H1 (cell line): ENCODE measurements around the gene TMED5. TPM values are rescaled to one million over a fixed set of nuclear protein-coding genes. Genes with fewer than 3 reads are reported as not detected.

ENCODE experiments used
- CTCF ChIA-PET: fragments of 300-600 bp; sonication (Branson Sonifier 250); formaldehyde crosslinking; loops from one replicate; lab custom pipeline; 2021; ENCODE audit not compliant: partially characterized antibody; lab: Charles Lee
- POLR2A ChIA-PET: fragments of 300-600 bp; sonication (Branson Sonifier 250); formaldehyde crosslinking; loops from one replicate; lab custom pipeline; 2021; ENCODE audit warnings: inconsistent platforms; ENCODE audit not compliant: partially characterized antibody; lab: Charles Lee
- DNase-seq, 2 experiments: peaks; one replicate each; pipeline versions ENCODE4 v3.0.0 to v3.0.0-alpha.2; 2010 to 2022; ENCODE audit warnings: low spot score in 2 of 2, low read depth in 1 of 2, mixed read lengths in 1 of 2
- FAIRE-seq: peaks from 2 replicates; lab custom pipeline; 2011; peaks lifted over from hg19 to GRCh38; lab: Jason Lieb, UNC
- H2AFZ ChIP-seq: 2 replicates; pipeline ENCODE4 v1.8.1; 2012; ENCODE audit warnings: low read length, inconsistent platforms
- H2AK5ac ChIP-seq: 2 replicates; pipeline ENCODE4 v1.6.1; 2013; ENCODE audit warnings: low read depth, low read length
- H2BK120ac ChIP-seq: replicated peaks from 2 replicates; pipeline ENCODE3; 2013; ENCODE audit warnings: low read depth, low read length, inconsistent platforms
- H2BK12ac ChIP-seq: 2 replicates; pipeline ENCODE4 v1.6.1; 2013; ENCODE audit warnings: low read depth, low read length
- H2BK15ac ChIP-seq: 2 replicates; pipeline ENCODE4 v1.6.1; 2013; ENCODE audit warnings: low read length
- H2BK20ac ChIP-seq: 2 replicates; pipeline ENCODE4 v1.6.1; 2013; ENCODE audit warnings: low read length
- H2BK5ac ChIP-seq: 2 replicates; pipeline ENCODE4 v1.6.1; 2013; ENCODE audit warnings: low read depth, low read length
- H3K14ac ChIP-seq: 2 replicates; pipeline ENCODE4 v1.6.1; 2013; ENCODE audit warnings: inconsistent platforms; ENCODE audit not compliant: insufficient read length
- H3K18ac ChIP-seq: 2 replicates; pipeline ENCODE4 v1.6.1; 2013; ENCODE audit warnings: low read length; ENCODE audit errors: extremely low read depth
- H3K23ac ChIP-seq: 2 replicates; pipeline ENCODE4 v1.6.1; 2013; ENCODE audit warnings: inconsistent platforms; ENCODE audit not compliant: insufficient read length
- H3K23me2 ChIP-seq: 2 replicates; pipeline ENCODE4 v1.6.1; 2013; ENCODE audit warnings: low read depth, low read length
- H3K27ac ChIP-seq: 2 replicates; pipeline ENCODE4 v1.6.1; 2011; ENCODE audit warnings: low read depth, low read length, inconsistent platforms
- H3K27me3 ChIP-seq, 4 experiments: replicated peaks in 1 of 4; 1 replicate in 1 of 4; 2 replicates in 3 of 4; pipeline versions ENCODE4 v1.6.1 to v1.8.1; 2011 to 2013; ENCODE audit warnings: low read length in 3 of 4, mild to moderate bottlenecking in 3 of 4, inconsistent platforms in 2 of 4, mixed read lengths in 2 of 4, moderate library complexity in 1 of 4; ENCODE audit not compliant: control insufficient read depth in 3 of 4, insufficient read depth in 3 of 4; ENCODE audit errors: extremely low read depth in 1 of 4
- H3K36me3 ChIP-seq, 4 experiments: 2 replicates each; pipeline versions ENCODE4 v1.6.1 to v1.8.1; 2011 to 2013; ENCODE audit warnings: mild to moderate bottlenecking in 4 of 4, low read length in 3 of 4, moderate library complexity in 2 of 4, control low read depth in 1 of 4, inconsistent platforms in 1 of 4; ENCODE audit not compliant: insufficient read depth in 4 of 4, control insufficient read depth in 2 of 4
- H3K4ac ChIP-seq: replicated peaks from 2 replicates; pipeline ENCODE3; 2013; ENCODE audit warnings: low read length, low read depth, mixed read lengths, inconsistent platforms; ENCODE audit not compliant: insufficient read length
- H3K4me1 ChIP-seq, 4 experiments: replicated peaks in 1 of 4; 1 replicate in 1 of 4; 2 replicates in 3 of 4; pipeline versions ENCODE4 v1.6.1 to v1.8.1; 2011 to 2013; ENCODE audit warnings: low read length in 3 of 4, inconsistent platforms in 2 of 4, mixed read lengths in 1 of 4; ENCODE audit not compliant: insufficient read depth in 4 of 4, control insufficient read depth in 3 of 4
- H3K4me2 ChIP-seq, 2 experiments: 2 replicates each; pipeline versions ENCODE4 v1.6.1 to v1.8.1; 2011 to 2013; ENCODE audit warnings: low read depth in 2 of 2, low read length in 2 of 2, control low read depth in 1 of 2, inconsistent platforms in 1 of 2, mild to moderate bottlenecking in 1 of 2; ENCODE audit not compliant: insufficient read depth in 1 of 2
- H3K4me3 ChIP-seq, 4 experiments: fragments of 200-600, 300-600 bp in 1 of 4; sonication (generic), shearing (Covaris generic), sonication (Bioruptor Twin) in 1 of 4; 2 replicates each; pipeline versions ENCODE4 v1.5.1 to v1.8.1; 2011 to 2016; ENCODE audit warnings: low read length in 4 of 4, low read depth in 3 of 4, control low read depth in 2 of 4, inconsistent platforms in 2 of 4, mild to moderate bottlenecking in 2 of 4, mixed read lengths in 1 of 4, moderate library complexity in 1 of 4; ENCODE audit not compliant: insufficient read depth in 2 of 4; ENCODE audit errors: extremely low read depth in 1 of 4
- H3K56ac ChIP-seq: replicated peaks from 2 replicates; pipeline ENCODE3; 2013; ENCODE audit warnings: low read depth, mild to moderate bottlenecking, mixed read lengths, low read length, inconsistent platforms; ENCODE audit not compliant: insufficient read length
- H3K79me1 ChIP-seq: 2 replicates; pipeline ENCODE4 v1.6.1; 2013; ENCODE audit warnings: low read depth, low read length, control low read depth
- H3K79me2 ChIP-seq, 2 experiments: 2 replicates each; pipeline versions ENCODE4 v1.6.1 to v1.8.1; 2012 to 2013; ENCODE audit warnings: low read length in 2 of 2, mild to moderate bottlenecking in 2 of 2, inconsistent platforms in 1 of 2; ENCODE audit not compliant: insufficient read depth in 2 of 2, control insufficient read depth in 1 of 2
- H3K9ac ChIP-seq, 4 experiments: replicated peaks in 1 of 4; 1 replicate in 1 of 4; 2 replicates in 3 of 4; pipeline versions ENCODE4 v1.6.1 to v1.8.1; 2011 to 2013; ENCODE audit warnings: low read depth in 3 of 4, low read length in 3 of 4, control low read depth in 2 of 4, mild to moderate bottlenecking in 2 of 4, moderate library complexity in 2 of 4, inconsistent platforms in 1 of 4; ENCODE audit errors: extremely low read depth in 1 of 4
- H3K9me3 ChIP-seq, 2 experiments: 2 replicates each; pipeline versions ENCODE4 v1.6.1 to v1.8.1; 2012 to 2013; ENCODE audit warnings: mild to moderate bottlenecking in 2 of 2, moderate library complexity in 2 of 2, control low read depth in 1 of 2, inconsistent platforms in 1 of 2, low read depth in 1 of 2, low read length in 1 of 2, mixed read lengths in 1 of 2; ENCODE audit not compliant: insufficient read depth in 2 of 2
- H4K20me1 ChIP-seq, 2 experiments: replicated peaks in 1 of 2; 2 replicates each; pipeline versions ENCODE3 to v1.8.1; 2011 to 2013; ENCODE audit warnings: inconsistent platforms in 2 of 2, low read length in 2 of 2, mild to moderate bottlenecking in 1 of 2; ENCODE audit not compliant: insufficient read depth in 2 of 2, control insufficient read depth in 1 of 2
- H4K5ac ChIP-seq: 2 replicates; pipeline ENCODE4 v1.6.1; 2013; ENCODE audit warnings: low read length, low read depth, mixed read lengths, inconsistent platforms; ENCODE audit not compliant: insufficient read length
- H4K8ac ChIP-seq: 2 replicates; pipeline ENCODE4 v1.8.0; 2013; ENCODE audit warnings: mild to moderate bottlenecking, moderate library complexity, low read length, inconsistent platforms; ENCODE audit not compliant: insufficient read depth; ENCODE audit errors: extremely low read depth
- H4K91ac ChIP-seq: replicated peaks from 2 replicates; pipeline ENCODE3; 2013; ENCODE audit warnings: low read length, mixed read lengths, inconsistent platforms; ENCODE audit not compliant: insufficient read length
- ASH2L ChIP-seq: fragments of 200-600, 300-600 bp; sonication (generic); IDR thresholded peaks from one replicate; pipeline ENCODE4 v1.7.1; 2017; ENCODE audit warnings: low read length
- CBX5 ChIP-seq: fragments of 300-800, 300-1000 bp; sonication (generic); IDR thresholded peaks from 2 replicates; pipeline ENCODE4 v1.7.1; 2016; ENCODE audit warnings: antibody characterized with exemption, low read length, low read depth
- CBX8 ChIP-seq: fragments of 300-800, 300-1000 bp; sonication (generic); IDR thresholded peaks from 2 replicates; pipeline ENCODE4 v1.7.1; 2016; ENCODE audit warnings: low read depth, low read length, borderline replicate concordance
- CREB1 ChIP-seq: IDR thresholded peaks from 2 replicates; pipeline ENCODE4 v1.6.1; 2012; ENCODE audit warnings: inconsistent platforms
- CTBP2 ChIP-seq: IDR thresholded peaks from 2 replicates; pipeline ENCODE4 v1.7.0; 2011; ENCODE audit warnings: borderline replicate concordance, mild to moderate bottlenecking, moderate library complexity, mixed read lengths, low read length; ENCODE audit not compliant: insufficient read depth, insufficient read length
- CTCF ChIP-seq, 3 experiments: IDR thresholded peaks; 1 replicate in 2 of 3; 2 replicates in 1 of 3; pipeline versions ENCODE4 v1.5.1 to v1.6.1; 2011; ENCODE audit warnings: low read length in 3 of 3, mild to moderate bottlenecking in 3 of 3, inconsistent platforms in 2 of 3, low read depth in 1 of 3, moderate library complexity in 1 of 3; ENCODE audit not compliant: insufficient read depth in 1 of 3; ENCODE audit errors: control extremely low read depth in 1 of 3
- EGR1 ChIP-seq: IDR thresholded peaks from 2 replicates; pipeline ENCODE4 v1.6.1; 2011; ENCODE audit warnings: low read depth, low read length, borderline replicate concordance
- EP300 ChIP-seq, 2 experiments: IDR thresholded peaks; 1 replicate in 1 of 2; 2 replicates in 1 of 2; pipeline ENCODE4 v1.6.1; 2011 to 2012; ENCODE audit warnings: low read depth in 2 of 2, low read length in 2 of 2, mild to moderate bottlenecking in 2 of 2, borderline replicate concordance in 1 of 2, inconsistent platforms in 1 of 2, moderate library complexity in 1 of 2
- JUND ChIP-seq: IDR thresholded peaks from 2 replicates; pipeline ENCODE4 v1.6.1; 2011; ENCODE audit warnings: mild to moderate bottlenecking, improper control_type of control experiment, low read length
- KDM5A ChIP-seq: fragments of 200-600 bp; IDR thresholded peaks from 2 replicates; pipeline ENCODE4 v1.7.1; 2012; ENCODE audit warnings: mild to moderate bottlenecking, low read length, inconsistent platforms, mixed read lengths
- NRF1 ChIP-seq: IDR thresholded peaks from 2 replicates; pipeline ENCODE4 v1.6.1; 2011; ENCODE audit warnings: mild to moderate bottlenecking, low read depth, low read length, improper control_type of control experiment
- SUZ12 ChIP-seq: fragments of 200-600 bp; sonication (generic); IDR thresholded peaks from 2 replicates; pipeline ENCODE4 v1.6.1; 2012; ENCODE audit warnings: mild to moderate bottlenecking, inconsistent platforms, low read length, moderate library complexity, mixed read lengths
- TAF1 ChIP-seq: IDR thresholded peaks from 2 replicates; pipeline ENCODE4 v1.6.1; 2011; ENCODE audit warnings: mild to moderate bottlenecking, low read depth, low read length
- polyA plus RNA-seq, 7 experiments: library from polyadenylated mRNA; depleted of rRNA in 3 of 7; stranded (reverse) in 5 of 7; unstranded in 2 of 7; fragments of >200 nt in 5 of 7; fragments of 200-250 nt in 2 of 7; gene quantifications; 1 replicate in 5 of 7; 2 replicates in 1 of 7; 4 replicates in 1 of 7; pipeline versions ENCODE4 v1.2.1 to v1.2.3, GENCODE V29; 2011 to 2013; ENCODE audit warnings: missing spikeins in 2 of 7, mixed read lengths in 2 of 7
- total RNA-seq: library from RNA; stranded (reverse); fragmentation: NEBNext Ultra II Directional; extraction: Animal tissue kit (Norgen Biotek cat#: 25700); gene quantifications from 2 replicates; pipeline ENCODE4 v1.2.1, GENCODE V29; 2021

Gene TMED5
- total and polyA plus RNA-seq, 2 of the 8 experiments (the other 6 are each of a cell fraction or from before 2014, with no cell fraction given): 14.8 to 32.8 TPM

DNA sequence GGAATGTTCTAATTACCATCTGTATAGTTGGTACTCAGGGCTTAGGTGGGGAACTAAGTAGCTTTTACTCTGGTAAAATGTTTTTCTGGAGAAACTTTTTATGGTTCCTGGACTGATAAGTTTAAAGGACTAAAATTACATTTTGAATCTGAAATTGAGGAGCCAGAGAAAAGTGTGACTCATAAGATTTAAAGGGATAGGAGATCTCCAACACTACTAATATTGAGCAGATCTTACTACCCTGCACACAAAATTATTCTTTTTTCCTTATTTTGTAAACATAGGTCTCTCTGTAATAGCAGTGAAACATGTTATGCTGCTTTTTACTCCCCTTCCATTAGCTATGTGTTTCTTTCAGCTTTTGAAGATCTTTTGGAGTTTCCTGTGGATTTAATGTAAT is 68.7 kb downstream of the TMED5 start:
- H3K9me3 ChIP-seq: no peaks in the 10 kb centered on the region
- FAIRE-seq (no peak), DNase-seq (no peak)
- peaks cover 3 to 48% (median 20%) of the 10 kb centered on the region in 4 experiments for H3K36me3 ChIP-seq
- H3K23me2 ChIP-seq: no peaks in the 10 kb centered on the region
- H4K8ac ChIP-seq: no peak overlapping the region
- no peak overlapping the region for H2AFZ ChIP-seq
- no peak overlapping the region for H3K18ac ChIP-seq
- no peak overlapping the region for H2BK5ac ChIP-seq
- no peak overlapping the region for H3K14ac ChIP-seq
- no peak overlapping the region for H2BK20ac ChIP-seq
- no peak overlapping the region for H4K91ac ChIP-seq
- peak overlapping the region in 1 of 4 experiments; percentile 18; a peak in 1 of 8 replicates for H3K4me3 ChIP-seq
- no peak overlapping the region for H3K4ac ChIP-seq
- no peak overlapping the region for H2BK12ac ChIP-seq
- no peak overlapping the region for H4K5ac ChIP-seq
- no peak overlapping the region for H3K23ac ChIP-seq
- no peak overlapping the region for H3K4me2 ChIP-seq
- H3K79me2 ChIP-seq: peaks cover 27 to 94% of the 10 kb centered on the region in 2 experiments
- no peak overlapping the region for H2BK15ac ChIP-seq
- no peak overlapping the region for H3K9ac ChIP-seq
- H3K27ac ChIP-seq: no peak overlapping the region
- H2BK120ac ChIP-seq: no peak overlapping the region
- CTCF ChIA-PET: interaction anchor here (1.7 to 2.8 kb wide), 2 partner anchors 31 to 252 kb away, joined by 3 to 7 read pairs; no protein-coding TSS in a partner anchor
- H3K56ac ChIP-seq: no peak overlapping the region
- H2AK5ac ChIP-seq: no peak overlapping the region
- POLR2A ChIA-PET: interaction anchor here (0.8 to 1.2 kb wide), 2 partner anchors 31 to 33 kb away, joined by 3 to 4 read pairs; partner anchors contain the start of gene MTF2
- peaks cover 0 to 8% (median 0%) of the 10 kb centered on the region in 4 experiments; a peak in 1 of 7 replicates for H3K4me1 ChIP-seq
- H3K79me1 ChIP-seq: peaks cover 6% of the 10 kb centered on the region; the same call in 1 of the 2 replicates
- peaks cover 11 to 21% of the 10 kb centered on the region in 2 experiments for H4K20me1 ChIP-seq
- H3K27me3 ChIP-seq: no peaks in the 10 kb centered on the region
- TF ChIP-seq TAF1 (no peak), NRF1 (no peak), CTCF (IDR thresholded peaks at IDR 0.05; ENCODE audit: control extremely low read depth in 1 of 3, insufficient read depth in 1 of 3, low read depth in 1 of 3, low read length in 3 of 3) (no peak), EGR1 (no peak), JUND (no peak), CTBP2 (no peak), CREB1 (no peak), CBX8 (no peak), EP300 (IDR thresholded peaks at IDR 0.05; ENCODE audit: borderline replicate concordance in 1 of 2, low read depth in 2 of 2, low read length in 2 of 2) (no peak), ASH2L (no peak), SUZ12 (no peak), KDM5A (no peak), CBX5 (no peak)
